DMS79 treated with DMSO at 0.1 percent for 48 hours (cell line): ENCODE measurements around the gene ARFGAP1.
A peak's percentile ranks its signal among the peaks of the same experiment; 100 is the strongest.

Source experiments
- DNase-seq: peaks from one replicate; lab custom pipeline; 2025; lab: John Stamatoyannopoulos, UW

ARFGAP1 gene

DNA sequence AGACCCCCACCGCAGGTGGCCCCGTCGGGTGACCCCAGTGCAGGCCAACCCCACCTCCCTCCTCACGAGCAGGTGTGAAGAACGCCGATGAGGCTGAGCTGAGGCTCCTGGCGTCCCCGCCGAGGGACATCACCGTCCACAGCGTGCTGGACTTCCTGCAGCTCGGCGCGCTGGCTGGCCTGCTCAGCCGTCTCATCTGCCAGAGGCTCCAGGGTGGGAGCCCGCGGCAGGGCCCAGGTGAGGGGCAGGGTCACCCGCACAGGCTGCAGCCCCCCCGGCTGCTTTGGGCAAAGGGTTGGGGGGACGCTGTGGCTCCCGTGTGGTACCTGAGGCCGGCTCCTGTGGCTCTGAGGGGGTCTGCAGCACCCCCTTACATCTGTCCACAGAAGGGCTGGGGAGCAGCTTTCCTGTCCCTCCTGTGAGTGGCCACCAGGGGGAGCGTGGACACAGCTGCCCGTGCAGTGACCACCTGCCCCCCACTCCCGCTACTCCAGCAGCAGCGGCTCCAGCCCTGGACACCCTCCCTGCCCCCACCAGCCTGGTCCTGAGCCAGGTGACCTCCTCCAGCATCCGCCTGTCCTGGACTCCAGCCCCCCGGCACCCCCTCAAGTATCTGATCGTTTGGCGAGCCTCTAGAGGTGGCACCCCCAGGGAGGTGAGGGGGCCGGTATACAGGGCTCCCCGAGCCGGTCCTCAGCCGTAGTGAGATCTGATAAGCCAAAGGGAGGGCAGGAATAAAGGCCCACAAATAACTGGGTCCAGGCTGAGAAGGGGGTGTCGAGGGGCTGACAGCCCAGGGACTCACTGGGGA is 36.9 kb downstream of the ARFGAP1 start:
- peak; percentile 49 for DNase-seq

DNA sequence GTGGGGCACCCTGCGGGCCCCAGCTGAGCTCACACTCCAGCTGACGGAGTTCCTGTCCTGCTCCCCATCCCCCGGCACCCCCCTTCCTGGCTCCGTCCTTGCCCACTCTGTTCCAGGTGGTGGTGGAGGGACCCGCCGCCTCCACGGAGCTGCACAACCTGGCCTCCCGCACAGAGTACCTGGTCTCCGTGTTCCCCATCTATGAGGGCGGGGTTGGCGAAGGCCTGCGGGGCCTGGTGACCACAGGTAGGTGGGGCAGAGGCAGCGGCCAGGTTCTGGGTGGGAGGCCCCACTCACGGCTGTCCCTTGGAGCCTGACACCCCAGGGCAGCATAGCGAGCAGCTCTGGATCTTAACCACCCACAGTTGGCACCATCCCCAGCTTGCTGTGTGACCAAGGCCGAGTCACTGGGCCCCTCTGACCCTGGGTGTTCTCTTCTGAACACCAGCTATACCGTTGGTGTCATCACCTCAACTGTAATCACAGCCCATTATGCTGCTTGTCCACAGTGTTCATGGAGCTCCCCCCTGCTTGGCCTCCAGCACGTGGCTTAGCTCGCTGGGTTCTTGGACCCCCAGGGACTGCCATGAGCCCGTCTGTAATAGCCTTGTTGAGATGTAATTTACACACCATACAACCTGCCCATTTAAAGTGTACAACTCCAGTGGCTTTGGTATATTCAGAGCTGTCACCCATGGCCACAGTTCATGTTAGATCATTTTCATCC is 37.8 kb downstream of the ARFGAP1 start:
- DNase-seq = no peak

DNA sequence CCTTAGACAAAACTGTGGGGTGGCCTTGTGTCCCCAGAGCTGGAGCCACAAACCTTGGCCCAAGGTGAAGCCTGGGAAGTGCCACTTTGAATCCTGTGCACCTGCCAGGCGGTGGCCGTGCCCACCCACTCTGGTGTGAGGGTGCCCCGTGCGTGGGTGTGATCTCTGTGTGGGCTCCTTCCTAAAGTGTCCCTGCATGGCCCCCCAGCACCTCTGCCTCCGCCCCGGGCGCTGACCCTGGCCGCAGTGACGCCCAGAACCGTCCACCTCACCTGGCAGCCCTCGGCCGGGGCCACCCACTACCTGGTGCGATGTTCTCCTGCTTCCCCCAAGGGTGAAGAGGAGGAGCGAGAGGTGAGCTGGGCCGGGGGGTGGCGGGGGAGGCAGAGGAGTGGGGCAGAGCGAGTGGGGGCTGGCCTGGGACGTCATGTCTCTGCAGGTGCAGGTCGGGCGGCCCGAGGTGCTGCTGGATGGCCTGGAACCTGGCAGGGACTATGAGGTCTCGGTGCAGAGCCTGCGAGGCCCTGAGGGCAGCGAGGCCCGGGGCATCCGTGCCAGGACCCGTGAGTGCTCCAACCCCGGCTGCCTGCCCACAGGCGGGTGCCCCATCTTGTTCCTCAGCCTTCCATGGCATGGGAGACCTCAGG is 38.7 kb downstream of the ARFGAP1 start:
- DNase-seq = no peak

DNA sequence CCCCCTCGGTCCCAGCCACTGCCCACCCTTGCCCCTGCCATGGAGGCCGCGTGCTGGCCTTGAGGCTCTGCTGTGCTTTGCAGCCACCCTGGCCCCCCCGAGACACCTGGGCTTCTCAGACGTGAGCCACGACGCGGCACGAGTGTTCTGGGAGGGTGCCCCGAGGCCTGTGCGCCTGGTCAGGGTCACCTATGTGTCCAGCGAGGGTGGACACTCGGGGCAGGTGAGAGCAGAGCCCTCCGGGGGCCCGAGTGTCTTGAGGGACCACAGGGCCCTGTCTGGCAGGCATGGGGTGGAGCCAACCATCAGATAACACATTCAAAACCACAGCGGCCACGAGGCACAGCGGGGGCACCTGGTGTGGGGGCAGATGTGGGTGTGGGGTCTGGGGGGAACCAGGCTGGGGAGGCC is 39.2 kb downstream of the ARFGAP1 start:
- no peak for DNase-seq

DNA sequence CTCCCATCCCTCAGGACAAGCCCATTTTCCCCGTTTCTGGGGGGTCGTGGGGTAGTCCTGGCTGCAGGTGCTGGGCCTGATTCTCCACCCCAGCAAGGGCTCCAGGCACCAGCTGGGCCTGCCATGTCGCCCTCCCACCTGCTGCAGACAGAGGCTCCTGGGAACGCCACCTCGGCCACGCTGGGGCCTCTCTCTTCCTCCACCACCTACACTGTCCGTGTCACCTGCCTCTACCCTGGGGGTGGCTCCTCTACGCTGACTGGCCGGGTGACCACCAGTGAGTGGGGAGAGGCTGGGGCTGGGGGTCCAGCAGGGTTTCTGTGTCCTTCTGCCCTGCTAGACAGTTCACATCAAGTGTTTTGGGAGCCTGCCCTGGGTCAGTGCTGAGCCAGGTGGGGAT is 39.7 kb downstream of the ARFGAP1 start:
- DNase-seq = no peak

DNA sequence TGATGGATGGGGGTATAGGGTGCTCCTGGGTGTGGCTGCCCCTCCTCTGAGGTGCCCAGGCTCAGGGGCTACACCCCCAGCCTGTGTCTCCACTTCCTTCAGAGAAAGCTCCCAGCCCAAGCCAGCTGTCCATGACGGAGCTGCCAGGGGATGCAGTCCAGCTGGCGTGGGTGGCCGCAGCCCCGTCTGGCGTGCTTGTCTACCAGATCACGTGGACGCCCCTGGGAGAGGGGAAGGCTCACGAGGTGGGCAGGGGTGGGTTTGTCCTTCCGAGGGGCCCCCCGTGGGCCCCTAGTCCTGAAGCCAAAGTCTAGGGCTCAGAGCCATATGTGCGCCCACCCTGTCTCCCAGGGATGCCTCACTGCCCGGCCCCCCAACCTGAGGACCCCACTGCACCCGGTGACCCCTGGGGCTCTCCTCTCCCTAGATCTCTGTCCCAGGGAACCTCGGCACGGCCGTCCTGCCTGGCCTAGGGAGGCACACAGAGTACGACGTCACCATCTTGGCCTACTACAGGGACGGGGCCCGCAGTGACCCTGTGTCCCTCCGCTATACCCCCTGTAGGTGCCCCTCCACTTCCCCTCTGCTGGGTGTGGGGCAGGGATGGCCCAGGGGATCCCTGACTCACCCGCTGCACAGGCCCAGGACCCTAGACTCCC is 40.2 kb downstream of the ARFGAP1 start:
- DNase-seq = no peak

DNA sequence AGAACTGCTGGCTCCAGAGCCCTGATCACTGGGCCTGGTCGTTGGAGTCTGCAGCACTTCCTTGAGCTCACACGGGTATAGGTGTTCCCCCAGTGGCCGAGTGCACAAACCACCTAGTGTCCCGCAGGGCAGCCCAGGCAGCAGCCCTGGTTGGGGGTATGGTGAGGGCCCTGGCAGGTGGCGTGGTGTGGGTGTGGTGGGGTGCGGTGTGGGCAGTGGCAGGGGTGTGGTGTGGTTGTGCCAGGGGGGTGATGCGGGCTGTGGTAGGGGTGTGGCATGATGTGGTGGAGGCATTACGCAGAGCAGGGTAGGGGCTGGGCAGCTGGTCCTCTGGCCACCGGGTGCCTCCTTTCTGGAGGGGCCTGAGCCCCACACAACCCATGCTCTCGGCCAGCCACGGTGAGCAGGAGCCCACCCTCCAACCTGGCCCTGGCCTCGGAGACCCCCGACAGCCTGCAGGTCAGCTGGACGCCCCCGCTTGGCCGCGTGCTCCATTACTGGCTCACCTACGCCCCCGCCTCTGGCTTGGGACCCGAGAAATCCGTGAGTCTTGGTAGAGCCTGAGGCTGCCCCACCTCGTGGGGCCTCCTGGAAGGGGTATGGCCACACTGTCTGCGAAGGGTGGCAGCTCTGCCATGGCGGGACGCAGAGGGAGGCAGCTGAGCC is 40.9 kb downstream of the ARFGAP1 start:
- DNase-seq = no peak

DNA sequence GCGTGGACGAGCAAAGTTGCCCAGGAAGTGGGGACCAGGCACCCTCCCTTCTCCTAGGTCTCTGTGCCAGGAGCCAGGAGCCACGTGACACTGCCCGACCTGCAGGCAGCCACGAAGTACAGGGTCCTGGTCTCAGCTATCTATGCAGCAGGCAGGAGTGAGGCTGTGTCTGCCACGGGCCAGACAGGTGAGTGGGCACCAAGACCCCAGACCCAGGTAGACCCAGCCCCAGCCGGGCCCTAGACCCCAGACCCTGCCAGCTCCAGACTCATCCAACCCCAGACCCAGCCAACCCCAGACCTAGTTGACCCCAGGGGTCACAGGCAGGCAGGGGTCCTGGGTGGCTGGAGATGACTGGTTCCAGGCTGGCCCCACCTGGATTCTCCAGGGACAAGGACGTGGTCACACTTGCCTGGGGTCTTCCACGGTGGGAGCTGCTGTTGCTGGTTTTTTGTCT is 41.4 kb downstream of the ARFGAP1 start:
- DNase-seq = no peak

DNA sequence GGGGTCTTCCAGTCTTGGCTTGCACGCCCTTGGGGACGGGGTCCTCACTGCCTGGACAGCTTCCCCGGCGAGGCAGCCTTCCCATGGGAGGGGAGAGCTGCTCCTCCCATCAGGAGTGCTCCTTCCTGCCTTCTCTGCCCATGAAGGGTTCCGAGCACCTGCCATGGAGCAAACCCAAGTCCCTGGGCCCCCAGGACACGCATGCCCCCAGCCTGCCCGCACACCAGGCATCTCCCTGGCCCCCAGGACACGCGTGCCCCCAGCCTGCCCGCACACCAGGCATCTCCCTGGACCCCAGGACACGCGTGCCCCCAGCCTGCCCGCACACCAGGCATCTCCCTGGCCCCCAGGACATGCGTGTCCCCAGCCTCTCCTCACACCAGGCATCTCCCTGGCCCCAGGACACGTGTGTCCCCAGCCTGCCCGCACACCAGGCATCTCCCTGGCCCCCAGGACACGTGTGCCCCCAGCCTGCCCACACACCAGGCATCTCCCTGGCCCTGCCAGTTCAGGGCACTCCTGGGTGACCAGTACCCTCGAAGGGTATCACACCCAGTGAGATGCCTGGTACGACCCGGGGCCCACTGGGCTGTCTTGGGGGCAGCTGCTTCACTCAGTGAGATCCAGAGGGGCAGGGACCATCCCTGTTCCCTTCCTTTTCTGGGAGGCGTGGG is 42.1 kb downstream of the ARFGAP1 start:
- DNase-seq = no peak

DNA sequence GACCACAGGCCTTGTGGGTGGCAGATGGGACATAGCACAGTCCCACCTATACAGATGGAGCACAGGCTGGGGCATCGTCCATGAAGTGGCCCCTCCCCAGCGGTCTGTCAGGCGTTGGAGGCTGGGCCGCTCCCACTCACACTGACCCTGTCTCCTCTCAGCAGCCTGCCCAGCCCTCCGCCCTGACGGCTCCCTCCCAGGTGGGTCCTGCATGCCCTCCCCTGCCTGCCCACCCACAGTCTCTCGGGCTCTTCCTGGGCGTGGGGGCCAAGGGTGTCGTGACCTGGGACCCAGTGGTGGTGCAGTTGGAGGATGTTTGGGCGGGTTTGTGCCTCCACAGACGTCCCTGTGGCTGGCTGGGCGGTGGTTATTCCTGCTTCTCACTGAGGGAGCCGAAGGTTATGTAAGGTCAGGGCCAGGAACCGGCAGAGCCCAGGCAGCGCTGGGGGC is 42.7 kb downstream of the ARFGAP1 start:
- no peak for DNase-seq

DNA sequence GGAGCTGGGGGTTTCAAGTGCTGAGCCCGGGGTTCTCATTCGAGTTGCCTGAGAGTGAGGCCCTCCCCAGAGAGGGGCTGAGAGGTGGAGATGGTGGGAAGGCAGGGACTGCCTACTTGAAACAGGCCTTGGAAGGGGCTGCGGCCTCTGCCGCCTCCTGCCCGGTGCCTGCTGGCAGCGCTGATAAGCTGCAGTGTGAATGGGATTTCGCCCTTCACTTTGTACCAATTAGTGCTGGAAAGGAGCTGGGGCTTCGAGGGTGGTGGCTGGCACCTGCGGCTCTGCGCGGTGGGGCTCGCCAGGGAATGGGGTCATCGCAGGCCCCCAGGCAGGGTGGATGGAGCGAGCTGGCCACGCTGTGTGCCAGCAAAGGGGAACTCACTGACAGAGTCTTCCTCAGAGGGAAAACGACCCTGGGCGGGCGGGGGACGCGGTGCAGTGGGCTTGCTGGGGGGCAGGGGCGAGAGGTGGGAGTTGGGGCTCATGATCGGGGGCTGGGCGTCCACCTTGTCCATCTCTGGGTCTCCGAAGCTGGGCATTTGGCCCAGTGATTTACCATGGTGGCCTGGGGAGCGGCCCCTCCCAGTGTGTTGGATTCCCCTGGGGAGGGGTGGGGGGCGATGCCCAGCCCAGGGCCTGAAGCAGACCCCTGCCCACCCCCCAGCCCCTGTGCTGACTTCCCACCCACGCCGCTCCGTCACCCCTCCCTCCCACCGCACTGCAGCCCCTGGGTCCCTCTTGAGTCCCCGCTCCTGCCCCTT is 43.3 kb downstream of the ARFGAP1 start:
- DNase-seq = no peak

DNA sequence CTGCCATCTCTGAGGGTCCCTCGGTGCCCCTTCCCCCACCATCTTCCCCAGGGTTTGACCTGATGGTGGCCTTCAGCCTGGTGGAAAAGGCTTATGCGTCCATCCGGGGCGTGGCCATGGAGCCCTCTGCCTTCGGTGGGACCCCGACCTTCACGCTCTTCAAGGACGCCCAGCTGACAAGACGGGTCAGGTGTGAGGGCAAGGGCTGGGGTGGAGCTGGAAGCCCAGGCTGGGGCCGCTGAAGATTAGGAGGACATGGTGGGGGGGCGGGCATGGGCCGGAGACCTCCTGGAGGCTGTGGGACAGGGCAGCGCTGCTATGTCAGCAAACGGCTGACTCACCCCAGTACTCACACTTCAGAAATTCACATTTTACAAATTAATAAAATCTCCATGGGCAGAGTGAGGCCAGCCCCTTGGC is 43.9 kb downstream of the ARFGAP1 start:
- no peak for DNase-seq

DNA sequence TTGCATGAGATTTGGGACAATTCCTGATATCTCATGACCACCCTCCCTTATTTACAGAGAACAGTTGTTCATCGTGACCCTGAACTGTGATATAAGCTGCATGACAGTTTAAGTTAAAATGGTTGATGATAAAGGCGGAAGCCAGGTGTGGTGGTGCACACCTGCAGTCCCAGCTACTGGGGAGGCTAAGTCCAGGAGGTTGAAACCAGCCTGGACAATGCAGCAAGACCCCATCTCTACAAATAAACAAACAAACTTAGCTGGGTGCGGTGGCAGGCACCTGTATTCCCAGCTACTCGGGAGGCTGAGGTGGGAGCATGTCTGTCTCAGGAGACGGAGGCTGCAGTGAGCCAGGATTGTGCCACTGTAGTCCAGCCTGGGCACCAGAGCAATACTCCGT is 44.4 kb downstream of the ARFGAP1 start:
- no peak for DNase-seq

DNA sequence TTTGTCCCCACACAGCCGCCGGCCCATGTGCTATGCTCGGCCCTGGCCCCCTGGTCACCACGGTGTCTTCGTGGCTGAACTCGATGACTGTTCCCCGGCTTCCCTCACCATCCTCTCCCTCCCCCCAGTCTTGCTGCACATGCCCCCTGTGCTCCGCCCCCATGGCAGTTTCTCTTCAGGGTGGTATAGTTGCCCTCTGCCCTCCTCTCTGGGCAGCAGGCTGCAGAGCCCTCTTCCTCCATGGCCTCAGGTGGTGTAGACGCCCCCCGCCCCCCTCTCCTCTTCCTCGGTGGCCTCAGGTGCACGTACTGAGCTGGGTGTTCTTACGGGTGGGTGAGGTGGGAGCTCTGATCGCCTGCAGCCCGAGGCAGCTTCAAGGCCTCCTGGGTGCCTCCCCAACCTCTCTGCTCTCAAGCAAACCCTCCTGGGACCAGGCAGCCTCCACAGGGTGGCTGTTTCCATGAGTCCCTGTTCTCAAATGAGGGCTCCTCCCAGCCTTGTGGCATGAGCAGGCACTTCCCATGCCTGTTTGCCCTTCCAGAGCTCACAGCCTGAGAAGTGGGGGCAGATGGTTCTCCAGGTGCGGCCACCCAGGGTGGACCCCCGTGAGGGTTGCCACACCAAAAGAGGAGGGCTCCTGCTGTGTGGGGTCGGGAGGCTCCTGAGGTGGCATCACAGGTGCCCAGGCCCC is 45.1 kb downstream of the ARFGAP1 start:
- DNase-seq = no peak

DNA sequence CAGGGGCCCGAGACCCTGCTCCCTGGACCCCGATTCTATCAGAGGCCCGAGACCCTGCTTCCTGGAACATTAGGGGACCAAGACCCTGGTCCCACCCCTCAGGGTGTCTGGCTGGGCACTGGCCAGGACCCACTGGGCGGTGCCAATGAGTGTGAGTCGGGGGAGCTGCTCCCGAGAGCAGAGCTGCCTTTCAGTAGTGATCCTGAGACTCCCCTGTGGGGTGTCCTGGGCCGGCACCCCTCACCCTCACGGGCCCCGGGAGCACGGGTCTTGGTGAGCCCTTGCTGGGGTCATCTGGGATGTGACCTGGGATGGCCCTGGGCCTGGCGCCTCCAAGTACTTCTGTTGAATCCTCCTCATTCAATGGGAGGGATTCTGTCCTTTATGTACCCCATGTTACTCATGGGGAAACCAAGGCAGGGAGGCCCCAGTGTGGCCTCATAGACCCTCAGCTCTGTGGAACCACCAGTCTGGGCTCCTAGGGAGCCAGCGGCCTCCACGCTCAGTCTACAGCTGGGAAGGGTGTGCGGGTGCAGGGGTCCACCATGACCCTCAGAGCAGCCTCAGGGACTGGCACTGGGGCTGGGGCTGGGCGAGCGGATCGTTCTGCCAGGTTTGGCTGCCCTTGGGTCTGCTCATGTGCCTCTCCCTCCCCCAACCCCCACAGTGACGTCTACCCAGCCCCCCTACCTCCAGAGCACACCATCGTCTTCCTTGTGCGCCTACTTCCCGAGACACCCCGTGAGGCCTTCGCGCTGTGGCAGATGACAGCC is 46.0 kb downstream of the ARFGAP1 start:
- DNase-seq = no peak

DNA sequence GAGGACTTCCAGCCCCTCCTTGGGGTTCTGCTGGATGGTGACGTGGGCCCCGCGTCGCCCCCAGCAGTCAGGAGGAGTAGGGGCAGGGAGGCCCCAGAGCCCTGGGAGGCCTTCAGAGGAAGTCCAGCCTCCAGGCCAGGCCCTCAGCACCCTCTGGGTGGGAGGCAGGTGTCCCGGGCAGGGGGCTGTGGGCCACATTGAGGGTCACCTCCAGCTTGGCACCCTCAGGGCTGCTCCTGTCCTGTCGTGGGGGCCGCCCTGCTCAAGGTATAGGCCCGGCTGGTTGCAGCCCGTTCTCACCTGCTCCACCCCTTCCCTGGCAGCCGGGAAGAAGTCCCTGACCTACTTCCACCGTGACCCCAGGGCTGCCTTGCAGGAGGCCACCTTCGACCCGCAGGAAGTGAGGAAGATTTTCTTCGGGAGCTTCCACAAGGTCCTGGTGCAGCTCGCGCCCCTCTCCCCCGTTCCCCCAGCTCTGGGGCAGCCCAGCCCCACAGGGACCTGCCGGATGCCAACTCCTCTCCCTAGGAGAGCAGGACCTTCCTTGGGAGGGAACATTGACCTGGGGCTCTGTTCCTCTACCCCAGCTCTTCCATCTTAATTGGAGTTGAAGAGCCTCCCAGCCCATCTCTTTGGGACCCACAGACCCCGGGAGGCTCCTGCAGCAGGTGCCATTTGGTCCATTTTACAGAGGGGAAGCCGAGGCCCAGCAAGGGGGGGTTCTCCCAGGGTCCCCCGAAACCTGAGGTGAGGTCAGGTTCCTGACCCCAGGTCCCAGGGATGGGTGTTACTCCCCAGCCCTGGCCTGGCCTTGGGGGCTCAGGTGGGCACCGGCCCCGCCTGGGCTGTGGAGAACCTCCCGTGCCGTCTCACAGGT is 46.8 kb downstream of the ARFGAP1 start:
- DNase-seq = no peak

DNA sequence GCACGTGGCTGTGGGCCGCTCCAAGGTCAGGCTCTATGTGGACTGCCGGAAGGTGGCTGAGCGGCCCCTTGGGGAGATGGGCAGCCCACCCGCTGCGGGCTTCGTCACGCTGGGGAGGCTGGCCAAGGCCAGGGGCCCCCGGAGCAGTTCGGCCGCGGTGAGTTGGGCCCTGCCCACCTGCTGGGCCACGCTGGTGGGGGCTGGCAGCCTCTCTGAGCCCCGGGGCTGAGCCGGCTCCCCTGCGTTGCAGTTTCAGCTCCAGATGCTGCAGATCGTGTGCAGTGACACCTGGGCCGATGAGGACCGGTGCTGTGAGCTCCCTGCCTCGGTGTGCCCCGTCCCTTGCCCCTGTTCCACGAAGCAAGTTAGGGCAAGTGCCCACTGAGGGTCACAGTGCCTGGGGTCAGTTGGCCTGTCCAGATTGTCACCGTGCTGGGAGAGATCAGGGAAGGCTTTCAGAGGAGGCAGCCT is 47.5 kb downstream of the ARFGAP1 start:
- no peak for DNase-seq

DNA sequence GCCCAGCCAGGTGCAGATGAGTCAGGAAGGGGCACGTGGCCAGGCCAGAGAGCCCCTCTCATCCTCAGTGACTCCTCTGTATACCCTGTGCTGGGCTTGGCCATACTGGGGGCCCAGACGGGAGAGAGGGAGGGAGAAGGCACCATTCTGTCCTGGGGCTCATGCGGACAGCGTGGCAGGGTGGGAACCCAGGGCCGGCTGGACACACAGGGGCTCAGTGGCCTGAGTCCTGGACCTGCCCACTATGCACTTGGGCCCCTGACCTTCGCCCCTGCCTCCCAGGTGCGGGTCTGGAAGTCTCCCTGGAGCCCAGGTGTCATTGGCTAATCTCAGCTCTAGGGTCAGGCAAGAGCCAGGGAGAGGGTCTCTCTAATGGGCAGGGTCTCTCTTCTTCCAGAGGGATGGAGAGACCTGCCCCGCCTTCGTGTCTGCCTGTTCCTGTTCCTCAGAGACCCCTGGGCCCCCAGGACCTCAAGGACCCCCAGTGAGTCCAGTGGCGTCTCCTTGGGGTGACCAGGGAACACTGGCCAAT is 48.1 kb downstream of the ARFGAP1 start:
- DNase-seq = no peak
